Calu3 (cell line): ENCODE data around the gene FILIP1L. TPM values are rescaled to one million over a fixed set of nuclear protein-coding genes. Genes with fewer than 3 reads are reported as not detected.
"Not testable (repeated sequence)": the region's sequence is repeated elsewhere in the genome, so short reads cannot be mapped to it uniquely, and the experiment has no call there.

ENCODE experiments used
- BruUV-seq: library from RNA; stranded (reverse); fragments of 400-500 nt; replicated peaks from 2 replicates; lab custom pipeline; 2021; lab: Mats Ljungman, UMichigan
- CTCF ChIA-PET: fragments of 300-600 bp; sonication (Branson Sonifier 250); formaldehyde crosslinking; loops from one replicate; lab custom pipeline; 2022; ENCODE audit warnings: antibody characterized with exemption; lab: Charles Lee
- DNase-seq: peaks from one replicate; pipeline ENCODE4 v3.0.0; 2022
- H3K27ac Mint-ChIP-seq: one replicate; pipeline ENCODE4 v1.8.0; 2022; ENCODE audit warnings: mixed read lengths; ENCODE audit not compliant: unreplicated experiment
- H3K27me3 Mint-ChIP-seq: one replicate; pipeline ENCODE4 v1.8.0; 2022; ENCODE audit warnings: mixed read lengths; ENCODE audit not compliant: unreplicated experiment
- H3K36me3 Mint-ChIP-seq: one replicate; pipeline ENCODE4 v1.8.0; 2022; ENCODE audit warnings: mild to moderate bottlenecking, moderate library complexity, mixed read lengths; ENCODE audit not compliant: insufficient read depth, unreplicated experiment
- H3K4me1 Mint-ChIP-seq: one replicate; pipeline ENCODE4 v1.8.0; 2022; ENCODE audit warnings: mild to moderate bottlenecking, low read depth, mixed read lengths; ENCODE audit not compliant: unreplicated experiment
- H3K4me3 Mint-ChIP-seq: one replicate; pipeline ENCODE4 v1.8.0; 2022; ENCODE audit warnings: mild to moderate bottlenecking, low read depth, moderate library complexity, mixed read lengths; ENCODE audit not compliant: unreplicated experiment
- H3K9me3 Mint-ChIP-seq: one replicate; pipeline ENCODE4 v1.8.0; 2022; ENCODE audit warnings: low read depth, mixed read lengths; ENCODE audit not compliant: unreplicated experiment
- intact Hi-C: fragments of 100-400 bp; cut with micrococcal nuclease; formaldehyde crosslinking; loops from one replicate; pipeline ENCODE4 v1.10.0; 2022; ENCODE audit not compliant: unreplicated experiment
- total RNA-seq: library from RNA; stranded (reverse); gene quantifications from 2 replicates; pipeline ENCODE4 v1.2.3, GENCODE V29; 2022
- TF ChIP-seq, protein P1 (sequence below): fragments of 200-600 bp; IDR thresholded peaks from one replicate; pipeline ENCODE4 v1.8.0; 2022; ENCODE audit warnings: antibody characterized with exemption; ENCODE audit not compliant: unreplicated experiment

FILIP1L gene
- total RNA-seq, 1 experiment from 2014 or later, result 5.2 TPM

DNA sequence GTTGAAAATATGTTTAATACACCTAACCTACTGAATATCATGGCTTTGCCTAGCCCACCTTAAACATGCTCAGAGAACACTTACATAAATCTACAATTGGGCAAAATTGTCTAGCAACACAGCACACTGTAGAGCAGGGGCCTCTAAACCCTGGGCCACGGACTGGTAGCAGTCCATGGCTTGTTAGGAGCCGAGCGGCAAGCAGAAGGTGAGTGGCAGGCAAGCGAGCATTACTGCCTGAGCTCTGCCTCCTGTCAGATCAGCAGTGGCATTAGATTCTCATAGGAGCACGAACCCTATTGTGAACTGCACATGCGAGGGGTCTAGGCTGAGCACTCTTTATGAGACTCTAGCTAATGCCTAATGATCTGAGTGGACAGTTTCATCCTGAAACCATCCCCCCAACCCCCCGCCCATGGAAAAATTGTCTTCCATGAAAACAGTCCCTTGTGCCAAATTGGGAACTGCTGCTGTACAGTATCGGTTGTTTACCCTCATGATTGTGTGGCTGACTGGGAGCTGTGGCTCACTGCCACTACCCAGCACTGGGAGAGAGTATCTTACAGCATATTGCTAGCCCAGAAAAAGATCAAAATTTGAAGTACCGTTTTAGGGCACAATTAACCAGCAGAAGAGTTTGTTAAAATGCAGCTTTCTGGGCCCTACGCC is 270.6 kb downstream of the FILIP1L start:
- H3K4me3 Mint-ChIP-seq, result no peak overlapping the region
- H3K4me1 Mint-ChIP-seq, result peaks cover 19% of the 10 kb centered on the region
- intact Hi-C loops, result loop anchor here (1.0 to 10.0 kb wide), 5 partner anchors 109 to 411 kb away; no protein-coding TSS in a partner anchor
- no peak for DNase-seq
- H3K27me3 Mint-ChIP-seq, result no peaks in the 10 kb centered on the region
- CTCF ChIA-PET, result interaction anchor here (0.6 to 2.2 kb wide), 13 partner anchors 16 to 417 kb away, joined by 3 to 25 read pairs (median 4); partner anchors contain the start of gene TBC1D23
- no peak overlapping the region for H3K27ac Mint-ChIP-seq
- no peaks in the 10 kb centered on the region for H3K36me3 Mint-ChIP-seq
- TF ChIP-seq, protein P1, sequence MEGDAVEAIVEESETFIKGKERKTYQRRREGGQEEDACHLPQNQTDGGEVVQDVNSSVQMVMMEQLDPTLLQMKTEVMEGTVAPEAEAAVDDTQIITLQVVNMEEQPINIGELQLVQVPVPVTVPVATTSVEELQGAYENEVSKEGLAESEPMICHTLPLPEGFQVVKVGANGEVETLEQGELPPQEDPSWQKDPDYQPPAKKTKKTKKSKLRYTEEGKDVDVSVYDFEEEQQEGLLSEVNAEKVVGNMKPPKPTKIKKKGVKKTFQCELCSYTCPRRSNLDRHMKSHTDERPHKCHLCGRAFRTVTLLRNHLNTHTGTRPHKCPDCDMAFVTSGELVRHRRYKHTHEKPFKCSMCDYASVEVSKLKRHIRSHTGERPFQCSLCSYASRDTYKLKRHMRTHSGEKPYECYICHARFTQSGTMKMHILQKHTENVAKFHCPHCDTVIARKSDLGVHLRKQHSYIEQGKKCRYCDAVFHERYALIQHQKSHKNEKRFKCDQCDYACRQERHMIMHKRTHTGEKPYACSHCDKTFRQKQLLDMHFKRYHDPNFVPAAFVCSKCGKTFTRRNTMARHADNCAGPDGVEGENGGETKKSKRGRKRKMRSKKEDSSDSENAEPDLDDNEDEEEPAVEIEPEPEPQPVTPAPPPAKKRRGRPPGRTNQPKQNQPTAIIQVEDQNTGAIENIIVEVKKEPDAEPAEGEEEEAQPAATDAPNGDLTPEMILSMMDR, result peak; percentile 1
- no peaks in the 10 kb centered on the region for H3K9me3 Mint-ChIP-seq
- no TSS peak for BruUV-seq

DNA sequence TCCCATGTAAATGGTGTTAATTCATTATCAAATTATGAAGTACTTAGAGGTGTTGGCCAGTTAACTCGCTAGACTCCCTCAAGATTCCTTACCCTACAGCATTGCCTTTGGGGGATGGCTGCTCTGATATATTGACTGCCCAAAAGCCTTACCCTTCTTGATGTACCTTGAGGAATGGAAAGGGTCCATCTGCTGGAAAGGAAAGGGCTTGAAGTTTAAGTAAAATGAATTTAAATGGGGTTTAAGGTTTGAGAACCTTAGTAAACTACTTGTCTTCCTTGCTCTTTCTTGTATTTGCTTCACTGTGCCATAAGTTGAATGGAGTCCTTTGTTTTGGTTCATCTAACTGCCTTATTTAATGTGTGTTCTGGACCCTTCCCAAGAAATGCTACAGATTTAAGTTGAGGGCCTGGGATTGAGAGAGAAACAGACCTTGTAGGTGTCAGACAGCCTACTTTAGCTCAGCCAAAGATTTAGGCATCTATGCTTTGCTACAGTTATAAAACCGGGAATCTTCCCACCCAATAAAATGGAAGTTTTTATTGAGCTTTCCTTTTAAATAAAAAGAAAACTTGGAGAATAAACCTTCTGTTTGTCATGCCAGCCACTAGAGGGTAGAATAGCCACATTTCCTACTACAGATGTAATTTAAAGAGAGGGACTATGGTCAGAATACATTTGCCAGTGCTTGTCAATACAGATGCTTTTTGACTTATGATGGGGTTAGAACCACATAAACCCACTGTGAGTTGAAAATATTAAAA is 271.3 kb downstream of the FILIP1L start:
- TF ChIP-seq, protein P1, result peak; percentile 21
- BruUV-seq, result no TSS peak
- Mint-ChIP-seq H3K9me3 (no peaks in the 10 kb centered on the region), H3K4me3 (no peak overlapping the region), H3K27ac (no peak overlapping the region), H3K36me3 (no peaks in the 10 kb centered on the region), H3K27me3 (no peaks in the 10 kb centered on the region), H3K4me1 (peaks cover 19% of the 10 kb centered on the region)
- DNase-seq, result no peak
- CTCF ChIA-PET, result interaction anchor here (0.6 to 2.2 kb wide), 13 partner anchors 11 to 418 kb away, joined by 3 to 25 read pairs (median 5); partner anchors contain the start of gene TBC1D23
- intact Hi-C loops, result loop anchor here (1.0 to 10.0 kb wide), 5 partner anchors 109 to 411 kb away; no protein-coding TSS in a partner anchor

DNA sequence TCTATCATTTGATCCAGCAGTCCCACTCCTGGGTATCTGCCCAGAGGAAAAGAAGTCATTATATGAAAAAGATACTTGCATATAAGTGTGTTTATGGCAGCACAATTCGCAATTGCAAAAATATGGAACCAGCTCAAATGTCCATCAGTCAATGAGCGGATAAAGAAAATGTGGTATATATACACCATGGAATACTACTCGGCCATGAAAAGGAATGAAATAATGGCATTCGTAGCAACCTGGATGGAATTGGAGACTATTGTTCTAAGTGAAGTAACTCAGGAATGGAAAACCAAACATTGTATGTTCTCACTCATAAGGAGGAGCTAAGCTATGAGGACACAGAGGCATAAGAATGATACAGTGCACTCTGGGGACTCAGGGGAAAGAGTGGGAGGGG is 272.4 kb downstream of the FILIP1L start:
- not testable (repeated sequence) for BruUV-seq, H3K36me3 Mint-ChIP-seq, H3K9me3 Mint-ChIP-seq, H3K4me3 Mint-ChIP-seq, DNase-seq, H3K27me3 Mint-ChIP-seq, H3K27ac Mint-ChIP-seq
- intact Hi-C loops, result loop anchor here (5.0 to 10.0 kb wide), 4 partner anchors 110 to 243 kb away; no protein-coding TSS in a partner anchor
- H3K4me1 Mint-ChIP-seq, result peaks cover 19% of the 10 kb centered on the region
- CTCF ChIA-PET, result interaction anchor here (1.6 kb wide), 1 partner anchor 412 kb away, joined by 8 read pairs; no protein-coding TSS in a partner anchor

DNA sequence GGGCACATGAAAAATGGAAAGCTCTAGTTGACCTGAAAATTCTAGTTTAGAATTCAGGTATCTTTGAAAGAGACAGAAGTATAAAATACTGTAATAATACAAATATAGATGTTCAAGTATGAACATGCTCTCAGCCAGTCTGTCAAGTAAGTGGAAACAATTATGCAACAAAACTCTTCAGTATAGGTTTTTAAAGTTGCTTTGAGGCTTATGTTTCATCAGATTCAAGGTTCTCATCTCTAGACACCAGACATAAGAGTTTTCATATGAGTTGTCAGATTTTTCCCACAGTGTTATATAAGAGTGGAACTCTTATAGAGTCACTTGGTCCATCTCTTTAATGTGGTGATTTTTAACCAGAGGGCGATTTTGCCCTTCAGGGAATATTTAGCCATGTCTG is 274.7 kb downstream of the FILIP1L start:
- Mint-ChIP-seq H3K4me1 (peaks cover 7% of the 10 kb centered on the region), H3K4me3 (no peak overlapping the region), H3K36me3 (no peaks in the 10 kb centered on the region), H3K27me3 (no peaks in the 10 kb centered on the region), H3K9me3 (no peaks in the 10 kb centered on the region), H3K27ac (no peak overlapping the region)
- intact Hi-C loops, result loop anchor here (5.0 to 10.0 kb wide), 4 partner anchors 113 to 245 kb away; no protein-coding TSS in a partner anchor
- TF ChIP-seq, protein P1, result no peak
- DNase-seq, result no peak
- CTCF ChIA-PET, result no interaction called here
- no TSS peak for BruUV-seq
